HAP-1 (cell line): ENCODE results near the gene SLC13A1.
A peak's percentile ranks its signal among the peaks of the same experiment; 100 is the strongest.

Experiments used
- DNase-seq, 2 experiments: peaks; one replicate each; pipeline ENCODE4 v3.0.0-alpha.2; 2016 to 2020; ENCODE audit warnings: low spot score in 2 of 2
- H3K27me3 ChIP-seq: fragments of 250-450 bp; sonication (Bioruptor Pico); 2 replicates; pipeline ENCODE4 v1.5.1; 2020; ENCODE audit warnings: low read depth, mild to moderate bottlenecking, moderate library complexity
- H3K36me3 ChIP-seq: fragments of 250-450 bp; sonication (Bioruptor Pico); replicated peaks from 2 replicates; pipeline ENCODE4 v1.5.1; 2020; ENCODE audit warnings: mild to moderate bottlenecking
- H3K4me1 ChIP-seq: fragments of 250-450 bp; sonication (Bioruptor Pico); 2 replicates; pipeline ENCODE4 v1.5.1; 2020; ENCODE audit warnings: mild to moderate bottlenecking
- H3K4me3 ChIP-seq: fragments of 250-450 bp; sonication (Bioruptor Pico); 2 replicates; pipeline ENCODE4 v1.5.1; 2020; ENCODE audit warnings: mild to moderate bottlenecking, moderate library complexity
- H3K9me3 ChIP-seq: fragments of 250-450 bp; sonication (Bioruptor Pico); 2 replicates; pipeline ENCODE4 v1.5.1; 2020; ENCODE audit warnings: mild to moderate bottlenecking, moderate library complexity
- in situ Hi-C: fragments of 300-500 bp; cut with MboI; formaldehyde crosslinking; loops from 3 replicates; pipeline ENCODE4 v1.14.3; 2020; ENCODE audit warnings: low sequenced_read_pairs, inconsistent platforms, mixed read lengths

Gene SLC13A1

GRCh38 chr7:123170333-123171246, 29.2 kb downstream of the SLC13A1 start:
- Histone ChIP-seq H3K27me3 (no peaks in the 10 kb centered on the region), H3K36me3 (no peaks in the 10 kb centered on the region), H3K4me1 (no peaks in the 10 kb centered on the region), H3K9me3 (no peaks in the 10 kb centered on the region), H3K4me3 (no peak overlapping the region)
- in situ Hi-C loops = no loop called here
- no peak for DNase-seq

GRCh38 chr7:123169065-123169464, 30.7 kb downstream of the SLC13A1 start:
- no peak overlapping the region for H3K4me3 ChIP-seq
- H3K4me1 ChIP-seq = no peaks in the 10 kb centered on the region
- no peaks in the 10 kb centered on the region for H3K36me3 ChIP-seq
- no peaks in the 10 kb centered on the region for H3K27me3 ChIP-seq
- H3K9me3 ChIP-seq = no peaks in the 10 kb centered on the region
- in situ Hi-C loops = no loop called here
- DNase-seq = no peak

- H3K36me3 ChIP-seq = no peaks in the 10 kb centered on the region
- DNase-seq = no peak
- H3K4me3 ChIP-seq = no peak overlapping the region
- H3K27me3 ChIP-seq = peaks cover 6% of the 10 kb centered on the region; the same call in 1 of the 2 replicates
- no peaks in the 10 kb centered on the region for H3K4me1 ChIP-seq
- H3K9me3 ChIP-seq = no peaks in the 10 kb centered on the region
- in situ Hi-C loops = no loop called here
These were observed 42.2 kb downstream of the SLC13A1 start for GRCh38 chr7:123157606-123158005.

GRCh38 chr7:123155571-123155970, 44.2 kb downstream of the SLC13A1 start:
- Histone ChIP-seq H3K4me3 (no peak overlapping the region), H3K36me3 (no peaks in the 10 kb centered on the region), H3K9me3 (no peaks in the 10 kb centered on the region), H3K4me1 (no peaks in the 10 kb centered on the region), H3K27me3 (peaks cover 6% of the 10 kb centered on the region; the same call in 1 of the 2 replicates)
- DNase-seq = no peak
- in situ Hi-C loops = no loop called here

GRCh38 chr7:123154231-123154860, 45.4 kb downstream of the SLC13A1 start:
- peak; percentile 65 to 77 for DNase-seq
- peaks cover 6% of the 10 kb centered on the region; the same call in 1 of the 2 replicates for H3K27me3 ChIP-seq
- no peaks in the 10 kb centered on the region for H3K36me3 ChIP-seq
- in situ Hi-C loops = no loop called here
- no peaks in the 10 kb centered on the region for H3K4me1 ChIP-seq
- H3K4me3 ChIP-seq = no peak overlapping the region
- no peaks in the 10 kb centered on the region for H3K9me3 ChIP-seq

GRCh38 chr7:123151443-123151842, 48.3 kb downstream of the SLC13A1 start:
- H3K4me1 ChIP-seq = no peaks in the 10 kb centered on the region
- H3K27me3 ChIP-seq = peaks cover 6% of the 10 kb centered on the region; the same call in 1 of the 2 replicates
- in situ Hi-C loops = no loop called here
- no peak for DNase-seq
- no peak overlapping the region for H3K4me3 ChIP-seq
- H3K9me3 ChIP-seq = no peaks in the 10 kb centered on the region
- no peaks in the 10 kb centered on the region for H3K36me3 ChIP-seq

GRCh38 chr7:123148813-123149212, 51.0 kb downstream of the SLC13A1 start:
- Histone ChIP-seq H3K36me3 (no peaks in the 10 kb centered on the region), H3K27me3 (no peaks in the 10 kb centered on the region), H3K4me3 (no peak overlapping the region), H3K9me3 (no peaks in the 10 kb centered on the region), H3K4me1 (no peaks in the 10 kb centered on the region)
- DNase-seq = no peak
- in situ Hi-C loops = no loop called here

- H3K36me3 ChIP-seq = no peaks in the 10 kb centered on the region
- no peak overlapping the region for H3K4me3 ChIP-seq
- in situ Hi-C loops = no loop called here
- H3K27me3 ChIP-seq = no peaks in the 10 kb centered on the region
- DNase-seq = no peak
- no peaks in the 10 kb centered on the region for H3K4me1 ChIP-seq
- no peaks in the 10 kb centered on the region for H3K9me3 ChIP-seq
These were observed 56.3 kb downstream of the SLC13A1 start for GRCh38 chr7:123143252-123144006.

- Histone ChIP-seq H3K27me3 (no peaks in the 10 kb centered on the region), H3K9me3 (no peaks in the 10 kb centered on the region), H3K4me3 (no peak overlapping the region), H3K4me1 (no peaks in the 10 kb centered on the region), H3K36me3 (no peaks in the 10 kb centered on the region)
- DNase-seq = no peak
- in situ Hi-C loops = no loop called here
These were observed 59.2 kb downstream of the SLC13A1 start for GRCh38 chr7:123140561-123140960.

- no peaks in the 10 kb centered on the region for H3K36me3 ChIP-seq
- in situ Hi-C loops = no loop called here
- H3K4me3 ChIP-seq = no peak overlapping the region
- no peaks in the 10 kb centered on the region for H3K4me1 ChIP-seq
- H3K9me3 ChIP-seq = no peaks in the 10 kb centered on the region
- no peak for DNase-seq
- H3K27me3 ChIP-seq = no peaks in the 10 kb centered on the region
These were observed 63.8 kb downstream of the SLC13A1 start for GRCh38 chr7:123135960-123136359.

GRCh38 chr7:123133924-123134323, 65.8 kb downstream of the SLC13A1 start:
- H3K9me3 ChIP-seq = no peaks in the 10 kb centered on the region
- no peaks in the 10 kb centered on the region for H3K27me3 ChIP-seq
- no peaks in the 10 kb centered on the region for H3K4me1 ChIP-seq
- in situ Hi-C loops = no loop called here
- H3K4me3 ChIP-seq = no peak overlapping the region
- no peak for DNase-seq
- no peaks in the 10 kb centered on the region for H3K36me3 ChIP-seq

- no peak for DNase-seq
- in situ Hi-C loops = no loop called here
- no peaks in the 10 kb centered on the region for H3K27me3 ChIP-seq
- H3K4me1 ChIP-seq = no peaks in the 10 kb centered on the region
- H3K36me3 ChIP-seq = no peaks in the 10 kb centered on the region
- H3K9me3 ChIP-seq = no peaks in the 10 kb centered on the region
- no peak overlapping the region for H3K4me3 ChIP-seq
These were observed 67.8 kb downstream of the SLC13A1 start for GRCh38 chr7:123131961-123132360.

- Histone ChIP-seq H3K4me1 (no peaks in the 10 kb centered on the region), H3K4me3 (no peak overlapping the region), H3K36me3 (no peaks in the 10 kb centered on the region), H3K27me3 (no peaks in the 10 kb centered on the region), H3K9me3 (no peaks in the 10 kb centered on the region)
- DNase-seq = no peak
- in situ Hi-C loops = no loop called here
These were observed 68.2 kb downstream of the SLC13A1 start for GRCh38 chr7:123131556-123131955.

- no peak for DNase-seq
- no peak overlapping the region for H3K4me3 ChIP-seq
- in situ Hi-C loops = no loop called here
- H3K9me3 ChIP-seq = no peaks in the 10 kb centered on the region
- H3K27me3 ChIP-seq = no peaks in the 10 kb centered on the region
- H3K4me1 ChIP-seq = no peaks in the 10 kb centered on the region
- H3K36me3 ChIP-seq = no peaks in the 10 kb centered on the region
These were observed 68.6 kb downstream of the SLC13A1 start for GRCh38 chr7:123131140-123131539.
